GM12874 (cell line): Measurements from ENCODE around the gene CRYBG2.

Experiments used
- TF ChIP-seq, protein P1 (sequence below): IDR thresholded peaks from 2 replicates; pipeline ENCODE4 v1.5.1; 2011; ENCODE audit warnings: low read depth, mild to moderate bottlenecking, control low read depth, low read length, moderate library complexity; ENCODE audit not compliant: insufficient read depth

CRYBG2 gene

DNA sequence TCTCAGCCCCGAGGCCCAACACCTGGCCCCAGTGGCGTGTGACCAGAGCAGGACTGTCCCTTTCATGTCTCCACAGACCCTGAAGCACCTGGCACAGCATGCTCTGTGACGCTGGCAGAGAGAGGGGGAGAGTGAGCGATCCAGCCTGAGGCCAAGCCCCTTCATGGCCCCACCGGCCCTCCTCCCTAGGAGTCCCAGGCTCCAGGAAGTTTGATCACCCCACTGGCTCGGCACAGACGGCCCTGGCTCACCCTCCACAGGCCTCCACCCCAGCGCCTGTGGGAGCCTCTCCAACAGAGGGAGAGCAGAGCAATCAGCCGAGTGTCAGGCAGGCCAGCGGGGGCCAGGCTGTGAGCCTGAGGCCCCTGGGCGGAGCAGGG is 63.1 kb downstream of the CRYBG2 start:
- TF ChIP-seq, protein P1, sequence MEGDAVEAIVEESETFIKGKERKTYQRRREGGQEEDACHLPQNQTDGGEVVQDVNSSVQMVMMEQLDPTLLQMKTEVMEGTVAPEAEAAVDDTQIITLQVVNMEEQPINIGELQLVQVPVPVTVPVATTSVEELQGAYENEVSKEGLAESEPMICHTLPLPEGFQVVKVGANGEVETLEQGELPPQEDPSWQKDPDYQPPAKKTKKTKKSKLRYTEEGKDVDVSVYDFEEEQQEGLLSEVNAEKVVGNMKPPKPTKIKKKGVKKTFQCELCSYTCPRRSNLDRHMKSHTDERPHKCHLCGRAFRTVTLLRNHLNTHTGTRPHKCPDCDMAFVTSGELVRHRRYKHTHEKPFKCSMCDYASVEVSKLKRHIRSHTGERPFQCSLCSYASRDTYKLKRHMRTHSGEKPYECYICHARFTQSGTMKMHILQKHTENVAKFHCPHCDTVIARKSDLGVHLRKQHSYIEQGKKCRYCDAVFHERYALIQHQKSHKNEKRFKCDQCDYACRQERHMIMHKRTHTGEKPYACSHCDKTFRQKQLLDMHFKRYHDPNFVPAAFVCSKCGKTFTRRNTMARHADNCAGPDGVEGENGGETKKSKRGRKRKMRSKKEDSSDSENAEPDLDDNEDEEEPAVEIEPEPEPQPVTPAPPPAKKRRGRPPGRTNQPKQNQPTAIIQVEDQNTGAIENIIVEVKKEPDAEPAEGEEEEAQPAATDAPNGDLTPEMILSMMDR, result no peak

- TF ChIP-seq, protein P1, result no peak
Observed at GRCh38 chr1:26290122-26290881, 63.6 kb downstream of the CRYBG2 start.

- TF ChIP-seq, protein P1, result no peak
Observed at GRCh38 chr1:26289158-26290059, 64.5 kb downstream of the CRYBG2 start.

- TF ChIP-seq, protein P1, result no peak
Observed at GRCh38 chr1:26288311-26288941, 65.5 kb downstream of the CRYBG2 start.

DNA sequence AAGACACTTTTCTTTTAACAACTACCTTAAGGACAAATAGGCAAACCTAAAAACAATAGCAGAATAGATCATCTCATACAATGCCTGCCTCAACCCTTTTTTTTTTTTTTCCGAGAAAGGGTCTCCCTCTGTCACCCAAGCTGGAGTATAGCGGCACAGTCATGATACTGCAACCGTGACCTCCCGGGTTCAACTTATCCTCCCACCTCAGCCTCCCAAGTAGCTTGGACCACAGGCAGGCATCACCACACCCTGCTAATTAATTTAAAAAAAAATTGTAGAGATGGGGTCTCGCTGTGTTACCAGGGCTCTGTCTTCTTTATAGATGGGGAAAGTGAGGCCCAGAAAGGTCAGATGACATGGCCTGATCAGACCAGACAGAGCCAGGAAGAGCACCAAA is 66.1 kb downstream of the CRYBG2 start:
- TF ChIP-seq, protein P1, result no peak

- TF ChIP-seq, protein P1, result no peak
Observed at GRCh38 chr1:26287033-26287711, 66.8 kb downstream of the CRYBG2 start.

- TF ChIP-seq, protein P1, result no peak
Observed at GRCh38 chr1:26286064-26286416, 67.9 kb downstream of the CRYBG2 start.
